ENCODE results near the gene FGB. TPM values are rescaled to one million over a fixed set of nuclear protein-coding genes. Genes with fewer than 3 reads are reported as not detected.
A peak's percentile ranks its signal among the peaks of the same experiment; 100 is the strongest.

FGB gene
- total and polyA plus RNA-seq, 2 of the 13 experiments (the other 11 are each of a cell fraction or from before 2014, with no cell fraction given): 226 to 784 TPM

DNA sequence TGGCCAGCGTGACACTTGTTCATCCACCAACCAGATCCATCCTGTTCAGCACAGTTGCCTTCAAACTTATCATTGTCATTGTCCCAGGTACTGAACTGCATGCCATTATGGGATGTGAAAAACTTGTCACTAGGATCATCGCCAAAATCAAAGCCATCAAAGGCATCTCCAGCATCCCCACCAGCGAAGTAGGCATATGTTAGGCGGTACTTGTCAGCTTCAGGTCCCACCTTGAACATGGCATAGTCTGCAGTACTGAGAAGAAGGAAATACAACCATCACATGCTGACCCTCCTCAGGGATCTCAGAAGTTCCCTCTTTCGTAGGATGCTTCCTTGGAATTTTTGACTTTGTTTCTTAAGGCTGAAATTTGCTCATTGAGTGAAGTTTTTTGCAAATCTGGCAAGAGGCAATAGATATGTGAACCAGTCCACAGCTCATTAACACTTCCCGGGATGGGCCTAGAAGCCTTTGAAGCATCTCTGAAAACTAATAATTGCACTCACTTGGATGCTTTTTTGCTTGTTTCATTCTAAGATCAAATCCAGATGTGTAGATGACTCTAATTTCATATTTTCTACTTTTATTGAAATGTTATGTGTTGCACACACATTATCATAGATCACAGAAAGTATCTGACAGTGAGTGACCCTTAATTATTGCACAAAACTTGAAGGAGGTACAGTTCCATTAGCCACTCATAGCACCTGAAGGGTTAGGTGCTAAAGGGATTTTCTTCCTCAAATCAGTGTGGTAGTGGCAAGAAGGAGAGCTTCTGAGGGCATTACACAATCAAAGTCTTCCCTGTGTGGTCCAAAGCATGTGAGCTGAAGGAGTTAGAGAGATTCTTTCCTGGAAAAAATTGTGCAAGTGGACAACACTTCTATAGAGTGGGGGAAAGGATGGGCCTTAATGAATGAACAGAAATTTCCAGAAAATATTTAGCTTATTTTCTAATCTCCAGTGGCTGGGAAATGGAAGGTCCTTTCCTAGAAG, 44.2 kb downstream of the FGB start:
- POLR2A ChIA-PET: interaction anchor here (1.4 to 15.2 kb wide), 6 partner anchors 9 to 48 kb away, joined by 7 to 468 read pairs (median 22); partner anchors contain the start of genes FGA and FGB
- TF ChIP-seq NCOA5 (CRISPR knock-in tag; IDR thresholded peaks at IDR 0.05) (0 out of 2 replicates have a peak, but pooled peaks have one; percentile 27), SKI (IDR thresholded peaks at IDR 0.05; ENCODE audit: partially characterized antibody) (no peak), HOXA7 (CRISPR knock-in tag; IDR thresholded peaks at IDR 0.05) (no peak), POLR2AphosphoS5 (IDR thresholded peaks at IDR 0.05; ENCODE audit: low read depth, low read length) (peak; percentile 39; the same call in 1 of the 2 replicates), FOXA3 (CRISPR knock-in tag; IDR thresholded peaks at IDR 0.05) (no peak), ZNF326 (CRISPR knock-in tag; IDR thresholded peaks at IDR 0.05; ENCODE audit: borderline replicate concordance) (no peak), AGO2 (optimal IDR thresholded peaks at IDR 0.05; ENCODE audit: low read depth, low read length) (peak; percentile 66), ZNF335 (CRISPR knock-in tag; IDR thresholded peaks at IDR 0.05) (no peak), POGZ (CRISPR knock-in tag; IDR thresholded peaks at IDR 0.05) (no peak), POLR2G (IDR thresholded peaks at IDR 0.05; ENCODE audit: low read depth, low read length) (peak; percentile 46), ZC3H13 (CRISPR knock-in tag; IDR thresholded peaks at IDR 0.05) (0 out of 2 replicates have a peak, but pooled peaks have one; percentile 11), ZNF547 (CRISPR knock-in tag; IDR thresholded peaks at IDR 0.05) (no peak), PRMT3 (CRISPR knock-in tag; IDR thresholded peaks at IDR 0.05; ENCODE audit: borderline replicate concordance, low read depth) (no peak), BORCS8-MEF2B (CRISPR knock-in tag; IDR thresholded peaks at IDR 0.05) (peak; percentile 77), ZNF3 (CRISPR knock-in tag; IDR thresholded peaks at IDR 0.05) (no peak), ZNF180 (CRISPR knock-in tag; IDR thresholded peaks at IDR 0.05; ENCODE audit: borderline replicate concordance, low read depth) (no peak)
- TF ChIP-seq, protein P1, sequence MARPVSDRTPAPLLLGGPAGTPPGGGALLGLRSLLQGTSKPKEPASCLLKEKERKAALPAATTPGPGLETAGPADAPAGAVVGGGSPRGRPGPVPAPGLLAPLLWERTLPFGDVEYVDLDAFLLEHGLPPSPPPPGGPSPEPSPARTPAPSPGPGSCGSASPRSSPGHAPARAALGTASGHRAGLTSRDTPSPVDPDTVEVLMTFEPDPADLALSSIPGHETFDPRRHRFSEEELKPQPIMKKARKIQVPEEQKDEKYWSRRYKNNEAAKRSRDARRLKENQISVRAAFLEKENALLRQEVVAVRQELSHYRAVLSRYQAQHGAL (CRISPR knock-in tag; IDR thresholded peaks at IDR 0.05; ENCODE audit: not compliant biosample characterization): no peak
- TF ChIP-seq, protein P2, sequence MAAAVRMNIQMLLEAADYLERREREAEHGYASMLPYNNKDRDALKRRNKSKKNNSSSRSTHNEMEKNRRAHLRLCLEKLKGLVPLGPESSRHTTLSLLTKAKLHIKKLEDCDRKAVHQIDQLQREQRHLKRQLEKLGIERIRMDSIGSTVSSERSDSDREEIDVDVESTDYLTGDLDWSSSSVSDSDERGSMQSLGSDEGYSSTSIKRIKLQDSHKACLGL (CRISPR knock-in tag; IDR thresholded peaks at IDR 0.05): no peak
- TF ChIP-seq, protein P3, sequence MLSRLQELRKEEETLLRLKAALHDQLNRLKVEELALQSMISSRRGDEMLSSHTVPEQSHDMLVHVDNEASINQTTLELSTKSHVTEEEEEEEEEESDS (CRISPR knock-in tag; IDR thresholded peaks at IDR 0.05; ENCODE audit: borderline replicate concordance): no peak
- TF ChIP-seq, protein P4, sequence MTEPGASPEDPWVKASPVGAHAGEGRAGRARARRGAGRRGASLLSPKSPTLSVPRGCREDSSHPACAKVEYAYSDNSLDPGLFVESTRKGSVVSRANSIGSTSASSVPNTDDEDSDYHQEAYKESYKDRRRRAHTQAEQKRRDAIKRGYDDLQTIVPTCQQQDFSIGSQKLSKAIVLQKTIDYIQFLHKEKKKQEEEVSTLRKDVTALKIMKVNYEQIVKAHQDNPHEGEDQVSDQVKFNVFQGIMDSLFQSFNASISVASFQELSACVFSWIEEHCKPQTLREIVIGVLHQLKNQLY (CRISPR knock-in tag; IDR thresholded peaks at IDR 0.05): no peak

More for the DNA sequence above, 44.2 kb downstream of the FGB start:
- Histone ChIP-seq H3K79me2 (ENCODE audit: insufficient read depth, low read length) (peaks cover 43% of the 10 kb centered on the region), H3K4me2 (ENCODE audit: low read depth, low read length) (peak overlapping the region; percentile 73), H3K27me3 (ENCODE audit: control insufficient read depth in 1 of 2, insufficient read depth in 2 of 2, low read length in 2 of 2) (no peaks in the 10 kb centered on the region), H2AFZ (ENCODE audit: low read length) (no peak overlapping the region), H3K9ac (ENCODE audit: insufficient read depth, low read depth, low read length) (no peak overlapping the region), H3K4me3 (replicated peaks in 1 of 3; ENCODE audit: insufficient read depth in 1 of 3, low read depth in 2 of 3, low read length in 3 of 3) (peak overlapping the region in 2 of 3 experiments; percentile 5 to 7; a peak in 3 of 6 replicates), H3K4me1 (ENCODE audit: insufficient read depth, low read length) (peaks cover 70% of the 10 kb centered on the region), H4K20me1 (ENCODE audit: insufficient read depth, low read length) (no peaks in the 10 kb centered on the region; the same call in 1 of the 2 replicates), H3K36me3 (replicated peaks in 1 of 2; ENCODE audit: control insufficient read depth in 1 of 2, insufficient read depth in 2 of 2, low read length in 2 of 2) (peaks cover 2 to 47% of the 10 kb centered on the region in 2 experiments; a peak in 4 of 5 replicates), H3K9me3 (ENCODE audit: low read length) (no peaks in the 10 kb centered on the region), H3K27ac (ENCODE audit: extremely low read length, insufficient read depth, low read length) (no peak overlapping the region)
- DNase-seq (ENCODE audit: low spot score) (no peak), ATAC-seq (no peak), FAIRE-seq (no peak)
- intact Hi-C loops (cut with micrococcal nuclease; ENCODE audit: unreplicated experiment) (no loop called here), in situ Hi-C loops (cut with HindIII; ENCODE audit: extremely low pct_ligation_motif_present, low pct_unique_long_range_greater_than_20kb) (no loop called here)
- 97% methylated on average over 6 of the region's 6 CpGs for WGBS (ENCODE audit: low lambda C conversion rate)
- no TSS peak for BruUV-seq (replicated peaks)
- CTCF ChIA-PET (ENCODE audit: low intra/inter-chr PET ratio, low total read pairs): no interaction called here
